H9 (cell line): ENCODE results near the gene BRSK2. TPM values are rescaled to one million over a fixed set of nuclear protein-coding genes. Genes with fewer than 3 reads are reported as not detected.

ENCODE experiments used
- DNase-seq: peaks from one replicate; pipeline ENCODE4 v3.0.0-alpha.2; 2017
- H2AFZ ChIP-seq: one replicate; pipeline ENCODE4 v1.6.1; 2013; ENCODE audit warnings: mild to moderate bottlenecking, low read length, control low read depth, moderate library complexity
- H2AK5ac ChIP-seq: 2 replicates; pipeline ENCODE4 v1.6.1; 2013; ENCODE audit warnings: low read length, control low read depth, mixed read lengths; ENCODE audit not compliant: insufficient read length
- H2BK120ac ChIP-seq: one replicate; pipeline ENCODE4 v1.6.1; 2013; ENCODE audit warnings: low read depth, mild to moderate bottlenecking, low read length, control low read depth, inconsistent platforms; ENCODE audit not compliant: poor library complexity, severe bottlenecking
- H2BK12ac ChIP-seq: 2 replicates; pipeline ENCODE4 v1.6.1; 2013; ENCODE audit warnings: low read length, control low read depth, mixed read lengths, low read depth; ENCODE audit not compliant: insufficient read length
- H2BK15ac ChIP-seq: 2 replicates; pipeline ENCODE4 v1.6.1; 2013; ENCODE audit warnings: low read depth, low read length, control low read depth
- H2BK20ac ChIP-seq: one replicate; pipeline ENCODE4 v1.6.1; 2013; ENCODE audit warnings: low read depth, mild to moderate bottlenecking, low read length, control low read depth, inconsistent platforms; ENCODE audit not compliant: poor library complexity, severe bottlenecking
- H2BK5ac ChIP-seq: 2 replicates; pipeline ENCODE4 v1.6.1; 2013; ENCODE audit warnings: low read length, control low read depth, mixed read lengths; ENCODE audit not compliant: insufficient read length
- H3K14ac ChIP-seq: 2 replicates; pipeline ENCODE4 v1.6.1; 2013; ENCODE audit warnings: low read length, control low read depth; ENCODE audit not compliant: insufficient read depth
- H3K18ac ChIP-seq: 2 replicates; pipeline ENCODE4 v1.6.1; 2013; ENCODE audit warnings: low read depth, mild to moderate bottlenecking, mixed read lengths, low read length, control low read depth; ENCODE audit not compliant: insufficient read length
- H3K23ac ChIP-seq: 2 replicates; pipeline ENCODE4 v1.6.1; 2013; ENCODE audit warnings: low read length, control low read depth, mixed read lengths, low read depth; ENCODE audit not compliant: insufficient read length
- H3K23me2 ChIP-seq: 2 replicates; pipeline ENCODE4 v1.6.1; 2013; ENCODE audit warnings: low read depth, mild to moderate bottlenecking, mixed read lengths, low read length, control low read depth; ENCODE audit not compliant: insufficient read length, poor library complexity, severe bottlenecking
- H3K27ac ChIP-seq: 2 replicates; pipeline ENCODE4 v1.5.1; 2013; ENCODE audit warnings: low read length, control low read depth, mixed read lengths, low read depth; ENCODE audit not compliant: insufficient read length
- H3K27me3 ChIP-seq: 2 replicates; pipeline ENCODE4 v1.6.1; 2013; ENCODE audit warnings: low read length, control low read depth, inconsistent platforms; ENCODE audit not compliant: insufficient read depth
- H3K4ac ChIP-seq: 2 replicates; pipeline ENCODE4 v1.6.1; 2013; ENCODE audit warnings: low read depth, mild to moderate bottlenecking, control low read depth, inconsistent platforms, low read length, moderate library complexity
- H3K4me1 ChIP-seq: 2 replicates; pipeline ENCODE4 v1.6.1; 2013; ENCODE audit warnings: low read length, control low read depth, inconsistent platforms; ENCODE audit not compliant: insufficient read depth
- H3K4me2 ChIP-seq: 2 replicates; pipeline ENCODE4 v1.6.1; 2013; ENCODE audit warnings: low read length, control low read depth, mixed read lengths; ENCODE audit not compliant: insufficient read length, insufficient read depth
- H3K56ac ChIP-seq: 2 replicates; pipeline ENCODE4 v1.6.1; 2013; ENCODE audit warnings: low read depth, mild to moderate bottlenecking, mixed read lengths, low read length, control low read depth; ENCODE audit not compliant: insufficient read length
- H3K79me1 ChIP-seq: 2 replicates; pipeline ENCODE4 v1.6.1; 2013; ENCODE audit warnings: low read depth, mild to moderate bottlenecking, moderate library complexity, low read length, control low read depth, inconsistent platforms; ENCODE audit not compliant: insufficient read depth, poor library complexity, severe bottlenecking
- H3K79me2 ChIP-seq: 2 replicates; pipeline ENCODE4 v1.6.1; 2013; ENCODE audit warnings: low read length, control low read depth, inconsistent platforms; ENCODE audit not compliant: insufficient read depth
- H3K9ac ChIP-seq: 2 replicates; pipeline ENCODE4 v1.6.1; 2013; ENCODE audit warnings: low read length, control low read depth, mixed read lengths; ENCODE audit not compliant: insufficient read length; ENCODE audit errors: extremely low read depth
- H3K9me3 ChIP-seq: one replicate; pipeline ENCODE4 v1.6.1; 2013; ENCODE audit warnings: low read depth, low read length, inconsistent platforms; ENCODE audit not compliant: control insufficient read depth
- H3T11ph ChIP-seq: one replicate; pipeline ENCODE4 v1.6.1; 2013; ENCODE audit warnings: mild to moderate bottlenecking, low read length, control low read depth, inconsistent platforms
- H4K20me1 ChIP-seq: one replicate; pipeline ENCODE4 v1.6.1; 2013; ENCODE audit not compliant: control insufficient read depth, insufficient read length, insufficient read depth
- H4K5ac ChIP-seq: 2 replicates; pipeline ENCODE4 v1.6.1; 2013; ENCODE audit warnings: low read depth, mild to moderate bottlenecking, mixed read lengths, low read length, control low read depth; ENCODE audit not compliant: insufficient read length
- H4K8ac ChIP-seq: replicated peaks from 2 replicates; pipeline ENCODE4 v1.6.1; 2013; ENCODE audit warnings: low read length, control low read depth, mixed read lengths, low read depth; ENCODE audit not compliant: insufficient read length
- H4K91ac ChIP-seq: 2 replicates; pipeline ENCODE4 v1.6.1; 2013; ENCODE audit warnings: low read depth, mild to moderate bottlenecking, moderate library complexity, mixed read lengths, low read length, control low read depth; ENCODE audit not compliant: insufficient read length
- H3K27ac Mint-ChIP-seq, 3 experiments: 2 replicates in 2 of 3; 3 replicates in 1 of 3; pipeline ENCODE4 v1.8.0; 2020 to 2021; ENCODE audit warnings: mixed read lengths in 3 of 3, mild to moderate bottlenecking in 1 of 3, moderate library complexity in 1 of 3
- H3K27me3 Mint-ChIP-seq: 2 replicates; pipeline ENCODE4 v1.8.0; 2021; ENCODE audit warnings: low read depth, mild to moderate bottlenecking, moderate library complexity, mixed read lengths
- H3K36me3 Mint-ChIP-seq, 3 experiments: 2 replicates in 2 of 3; 3 replicates in 1 of 3; pipeline ENCODE4 v1.8.0; 2020 to 2021; ENCODE audit warnings: low read depth in 3 of 3, mixed read lengths in 3 of 3; ENCODE audit not compliant: insufficient read depth in 1 of 3
- H3K4me1 Mint-ChIP-seq, 2 experiments: 2 replicates each; pipeline ENCODE4 v1.8.0; 2020; ENCODE audit warnings: mixed read lengths in 2 of 2
- H3K4me3 Mint-ChIP-seq, 2 experiments: 2 replicates in 1 of 2; 3 replicates in 1 of 2; pipeline ENCODE4 v1.8.0; 2020 to 2021; ENCODE audit warnings: mild to moderate bottlenecking in 2 of 2, mixed read lengths in 2 of 2, moderate library complexity in 1 of 2
- H3K9me3 Mint-ChIP-seq, 2 experiments: 2 replicates in 1 of 2; 3 replicates in 1 of 2; pipeline ENCODE4 v1.8.0; 2020; ENCODE audit warnings: mild to moderate bottlenecking in 2 of 2, mixed read lengths in 2 of 2, moderate library complexity in 1 of 2
- CTCF ChIP-seq: fragments of 200-600 bp; sonication (generic); conservative IDR thresholded peaks from 3 replicates; pipeline ENCODE4 v1.8.0; 2021; ENCODE audit warnings: antibody characterized with exemption, mild to moderate bottlenecking
- WGBS: extraction: QIAGEN DNeasy Blood & Tissue Kit; methylation state at CpG from one replicate; pipeline ENCODE4 v1.1.7; 2013; ENCODE audit warnings: missing lambda C conversion rate, low lambda C conversion rate, mixed read lengths; ENCODE audit not compliant: insufficient read length; ENCODE audit errors: extremely low coverage; 5-methylcytosine and 5-hydroxymethylcytosine counted together
- total RNA-seq: library from RNA; stranded (reverse); gene quantifications from 2 replicates; pipeline ENCODE4 v1.2.1, GENCODE V29; 2021

Gene BRSK2
- total RNA-seq, 1 experiment from 2014 or later, result 28.4 TPM

GRCh38 chr11:1414650-1415049 is 24.9 kb downstream of the BRSK2 start:
- Histone ChIP-seq H3K27me3 (no peaks in the 10 kb centered on the region), H3K4me2 (no peak overlapping the region), H2AK5ac (no peak overlapping the region), H3K23me2 (no peaks in the 10 kb centered on the region), H2BK12ac (no peak overlapping the region), H4K20me1 (no peaks in the 10 kb centered on the region), H3K18ac (no peak overlapping the region), H2BK5ac (no peak overlapping the region), H2BK20ac (no peak overlapping the region), H3K27ac (no peak overlapping the region), H2BK120ac (no peak overlapping the region), H2BK15ac (no peak overlapping the region), H4K91ac (no peak overlapping the region), H3K9me3 (peaks cover 29% of the 10 kb centered on the region), H3K4me1 (no peaks in the 10 kb centered on the region), H3K79me1 (peaks cover 8% of the 10 kb centered on the region), H3K14ac (no peak overlapping the region), H4K5ac (no peak overlapping the region), H3K4ac (no peak overlapping the region), H3K9ac (no peak overlapping the region), H3K79me2 (peaks cover 3% of the 10 kb centered on the region; the same call in 1 of the 2 replicates), H3K56ac (no peak overlapping the region), H3T11ph (no peak overlapping the region), H4K8ac (no peak overlapping the region), H2AFZ (no peak overlapping the region), H3K23ac (no peak overlapping the region)
- H3K4me3 Mint-ChIP-seq, result no peak overlapping the region
- H3K36me3 Mint-ChIP-seq, result peaks cover 31 to 46% (median 37%) of the 10 kb centered on the region in 3 experiments
- no peak for TF ChIP-seq CTCF
- H3K27me3 Mint-ChIP-seq, result peaks cover 10% of the 10 kb centered on the region
- no peaks in the 10 kb centered on the region; a peak in 1 of 4 replicates for H3K4me1 Mint-ChIP-seq
- no peak overlapping the region for H3K27ac Mint-ChIP-seq
- peaks cover 53 to 61% of the 10 kb centered on the region in 2 experiments for H3K9me3 Mint-ChIP-seq
- DNase-seq, result no peak
- no CpG with 5 or more reads among the region's 22 CpGs for WGBS
